Natural killer cell (primary cell): ENCODE results near the gene APBA1. TPM values are rescaled to one million over a fixed set of nuclear protein-coding genes. Genes with fewer than 3 reads are reported as not detected.

Experiments
- ATAC-seq, 3 donors: fragments of 150-1000 bp in 2 of 3; fragments of 200-7000 bp in 1 of 3; cut with Tn5 transposase; 1 replicate in 1 of 3; 2 replicates in 2 of 3; pipeline ENCODE4 v1.10.0; 2021; ENCODE audit warnings: mild to moderate bottlenecking in 2 of 3, moderate library complexity in 2 of 3
- DNase-seq, 2 donors: peaks; one replicate each; pipeline versions ENCODE4 v3.0.0 to v3.0.0-alpha.2; 2013 to 2021; ENCODE audit warnings: mixed read lengths in 1 of 2
- H3K27ac ChIP-seq: one replicate; pipeline ENCODE4 v1.5.1; 2013; ENCODE audit warnings: mild to moderate bottlenecking, low read length
- H3K27me3 ChIP-seq: one replicate; pipeline ENCODE4 v1.6.1; 2013; ENCODE audit warnings: low read length; ENCODE audit not compliant: control insufficient read depth, insufficient read depth
- H3K36me3 ChIP-seq: one replicate; pipeline ENCODE4 v1.6.1; 2013; ENCODE audit warnings: low read length; ENCODE audit not compliant: control insufficient read depth, insufficient read depth
- H3K4me1 ChIP-seq: one replicate; pipeline ENCODE4 v1.6.1; 2013; ENCODE audit warnings: low read length; ENCODE audit not compliant: control insufficient read depth, insufficient read depth
- H3K4me3 ChIP-seq: one replicate; pipeline ENCODE4 v1.5.1; 2013; ENCODE audit warnings: low read length
- H3K9me3 ChIP-seq: one replicate; pipeline ENCODE4 v1.6.1; 2013; ENCODE audit warnings: low read length; ENCODE audit not compliant: control insufficient read depth, insufficient read depth
- H3K27ac Mint-ChIP-seq, 2 donors: one replicate each; pipeline ENCODE4 v1.8.0; 2022; ENCODE audit warnings: mild to moderate bottlenecking in 2 of 2, mixed read lengths in 2 of 2, moderate library complexity in 1 of 2
- H3K27me3 Mint-ChIP-seq, 2 donors: one replicate each; pipeline ENCODE4 v1.8.0; 2022; ENCODE audit warnings: low read depth in 2 of 2, mixed read lengths in 2 of 2
- H3K36me3 Mint-ChIP-seq: one replicate; pipeline ENCODE4 v1.8.0; 2022; ENCODE audit warnings: mixed read lengths
- H3K4me1 Mint-ChIP-seq, 2 donors: one replicate each; pipeline ENCODE4 v1.8.0; 2022; ENCODE audit warnings: mixed read lengths in 2 of 2
- H3K4me3 Mint-ChIP-seq: one replicate; pipeline ENCODE4 v1.8.0; 2022; ENCODE audit warnings: mild to moderate bottlenecking, moderate library complexity, mixed read lengths
- H3K9me3 Mint-ChIP-seq, 2 donors: one replicate each; pipeline ENCODE4 v1.8.0; 2022; ENCODE audit warnings: mixed read lengths in 2 of 2
- CTCF ChIP-seq: fragments of 200-600 bp; IDR thresholded peaks from one replicate; pipeline ENCODE4 v1.8.0; 2022; ENCODE audit warnings: antibody characterized with exemption
- WGBS: methylation state at CpG from one replicate; pipeline ENCODE4 v1.1.7; 2013; ENCODE audit warnings: missing lambda C conversion rate; ENCODE audit not compliant: insufficient coverage; 5-methylcytosine and 5-hydroxymethylcytosine counted together
- intact Hi-C: fragments of 100-400 bp; cut with micrococcal nuclease; formaldehyde crosslinking; loops from one replicate; pipeline ENCODE4 v1.14.2; 2022
- total RNA-seq, 4 donors: library from RNA; stranded (reverse); fragments of 120-200 nt in 1 of 4; gene quantifications; one replicate each; pipeline versions ENCODE4 v1.2.3 to v1.2.4, GENCODE V29; 2013 to 2022

Gene APBA1
- total RNA-seq, 3 donors from 2014 or later (not counting 1 experiment from before 2014, with no cell fraction given), result 0.11 to 0.31 (median 0.13) TPM

DNA sequence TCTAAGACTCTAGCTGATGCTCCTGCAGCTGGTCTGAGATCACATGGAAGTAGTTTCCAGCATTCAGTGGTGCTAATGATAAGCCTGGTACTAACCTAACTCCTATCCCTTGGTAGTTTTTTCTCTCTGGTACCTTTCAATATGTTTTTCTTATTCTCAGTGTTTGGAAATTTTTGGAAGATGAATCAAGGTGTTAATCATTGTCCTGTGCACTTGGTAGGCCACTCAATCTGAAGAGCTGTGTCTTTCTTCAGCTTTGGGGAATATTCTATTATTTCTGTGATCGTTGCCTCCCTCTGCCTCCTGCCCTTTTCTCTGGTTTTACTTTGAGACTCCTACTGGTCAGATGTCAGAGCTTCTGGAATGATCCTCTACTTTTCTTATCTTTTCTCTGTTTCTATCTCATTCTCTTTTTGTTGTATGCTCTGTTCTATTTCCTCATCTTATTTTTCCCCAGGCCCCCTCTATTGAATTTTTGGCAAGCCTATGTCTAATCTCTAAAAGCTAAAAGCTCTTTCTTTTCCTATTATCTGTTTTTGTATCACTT is 136.8 kb downstream of the APBA1 start:
- Mint-ChIP-seq H3K4me1 (no peaks in the 10 kb centered on the region), H3K27me3 (peaks cover 8 to 31% of the 10 kb centered on the region in 2 donors), H3K9me3 (peaks cover 0 to 2% of the 10 kb centered on the region in 2 donors), H3K4me3 (no peak overlapping the region), H3K36me3 (no peaks in the 10 kb centered on the region), H3K27ac (no peak overlapping the region)
- Histone ChIP-seq H3K4me1 (no peaks in the 10 kb centered on the region), H3K27me3 (no peaks in the 10 kb centered on the region), H3K36me3 (no peaks in the 10 kb centered on the region), H3K27ac (no peak overlapping the region), H3K4me3 (no peak overlapping the region), H3K9me3 (no peaks in the 10 kb centered on the region)
- intact Hi-C loops, result no loop called here
- ATAC-seq (no peak), DNase-seq (no peak)
- 90% methylated on average over 1 of the region's 1 CpG for WGBS
- no peak for TF ChIP-seq CTCF

- H3K36me3 Mint-ChIP-seq, result no peaks in the 10 kb centered on the region
- no peak for TF ChIP-seq CTCF
- H3K4me3 Mint-ChIP-seq, result no peak overlapping the region
- H3K4me1 Mint-ChIP-seq, result no peaks in the 10 kb centered on the region
- no peak overlapping the region for H3K27ac ChIP-seq
- peaks cover 2 to 37% of the 10 kb centered on the region in 2 donors for H3K27me3 Mint-ChIP-seq
- ATAC-seq (no peak), DNase-seq (no peak)
- no peaks in the 10 kb centered on the region for H3K4me1 ChIP-seq
- no peaks in the 10 kb centered on the region for H3K36me3 ChIP-seq
- H3K27ac Mint-ChIP-seq, result no peak overlapping the region
- 91% methylated on average over 4 of the region's 4 CpGs for WGBS
- H3K9me3 ChIP-seq, result no peaks in the 10 kb centered on the region
- peaks cover 0 to 2% of the 10 kb centered on the region in 2 donors for H3K9me3 Mint-ChIP-seq
- H3K4me3 ChIP-seq, result no peak overlapping the region
- intact Hi-C loops, result no loop called here
- no peaks in the 10 kb centered on the region for H3K27me3 ChIP-seq
Measured at GRCh38 chr9:69532396-69532795, 139.8 kb downstream of the APBA1 start.

DNA sequence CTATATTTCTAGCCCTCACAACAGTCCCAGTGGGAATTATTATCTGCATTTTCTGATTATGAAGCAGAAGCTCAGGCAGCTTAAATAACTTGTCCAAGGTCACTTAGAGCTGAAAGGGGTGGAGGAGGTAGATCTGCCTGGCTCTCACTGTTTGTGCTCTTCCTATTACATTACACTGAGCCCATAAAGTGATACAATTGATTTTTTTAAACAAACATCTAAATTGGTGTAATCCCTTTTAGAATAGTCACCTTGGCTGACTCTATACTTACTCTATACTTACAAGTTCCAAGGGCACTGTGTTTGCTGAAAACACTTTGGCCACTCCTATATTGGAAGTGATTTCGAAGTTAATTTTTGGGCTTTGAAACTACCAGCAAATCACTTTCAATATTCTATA is 144.7 kb downstream of the APBA1 start:
- intact Hi-C loops, result no loop called here
- H3K4me1 Mint-ChIP-seq, result no peaks in the 10 kb centered on the region
- Histone ChIP-seq H3K4me3 (no peak overlapping the region), H3K4me1 (no peaks in the 10 kb centered on the region), H3K9me3 (no peaks in the 10 kb centered on the region), H3K27ac (no peak overlapping the region), H3K36me3 (no peaks in the 10 kb centered on the region), H3K27me3 (peaks cover 2% of the 10 kb centered on the region)
- H3K4me3 Mint-ChIP-seq, result no peak overlapping the region
- no CpG with 5 or more reads among the region's 1 CpG for WGBS
- DNase-seq, result no peak
- ATAC-seq, result no peak
- H3K9me3 Mint-ChIP-seq, result peaks cover 2 to 3% of the 10 kb centered on the region in 2 donors
- no peak for TF ChIP-seq CTCF
- no peak overlapping the region for H3K27ac Mint-ChIP-seq
- H3K36me3 Mint-ChIP-seq, result peaks cover 11% of the 10 kb centered on the region
- peaks cover 6 to 45% of the 10 kb centered on the region in 2 donors for H3K27me3 Mint-ChIP-seq

- H3K27ac ChIP-seq, result no peak overlapping the region
- Mint-ChIP-seq H3K27ac (no peak overlapping the region), H3K36me3 (peaks cover 11% of the 10 kb centered on the region), H3K4me3 (no peak overlapping the region), H3K9me3 (peaks cover 2 to 3% of the 10 kb centered on the region in 2 donors), H3K27me3 (peaks cover 6 to 43% of the 10 kb centered on the region in 2 donors), H3K4me1 (no peaks in the 10 kb centered on the region)
- TF ChIP-seq CTCF, result no peak
- no peak overlapping the region for H3K4me3 ChIP-seq
- no peaks in the 10 kb centered on the region for H3K4me1 ChIP-seq
- DNase-seq (no peak), ATAC-seq (no peak)
- intact Hi-C loops, result no loop called here
- no peaks in the 10 kb centered on the region for H3K36me3 ChIP-seq
- WGBS, result 100% methylated on average over 2 of the region's 2 CpGs
- peaks cover 2% of the 10 kb centered on the region for H3K27me3 ChIP-seq
- H3K9me3 ChIP-seq, result no peaks in the 10 kb centered on the region
Measured at GRCh38 chr9:69526699-69527098, 145.5 kb downstream of the APBA1 start.
